Liver (tissue), 3 donors: Measurements from ENCODE around the gene WFDC2.

Source experiments
- JUND ChIP-seq, 2 donors: IDR thresholded peaks; 2 replicates each; pipeline ENCODE4 v1.6.1; 2016; ENCODE audit warnings: antibody characterized with exemption in 2 of 2
- RAD21 ChIP-seq, 2 donors: IDR thresholded peaks; 2 replicates each; pipeline ENCODE4 v1.6.1; 2016; ENCODE audit warnings: antibody characterized with exemption in 2 of 2, mild to moderate bottlenecking in 2 of 2
- SP1 ChIP-seq: IDR thresholded peaks from 2 replicates; pipeline ENCODE4 v1.6.1; 2018; ENCODE audit warnings: antibody characterized with exemption, mild to moderate bottlenecking
- TF ChIP-seq, protein P1 (sequence below): fragments of 150-350 bp; IDR thresholded peaks from 2 replicates; pipeline ENCODE4 v1.5.1; 2017; ENCODE audit warnings: improper control_type of control experiment, low read depth, low read length; ENCODE audit not compliant: missing input control
- TF ChIP-seq, protein P2 (sequence below): IDR thresholded peaks from 2 replicates; pipeline ENCODE4 v1.6.1; 2016; ENCODE audit warnings: antibody characterized with exemption
- TF ChIP-seq, protein P3 (sequence below): IDR thresholded peaks from 2 replicates; pipeline ENCODE4 v1.6.1; 2016; ENCODE audit warnings: antibody characterized with exemption
- donor health status: healthy.
- donor health status: healthy.

DNA sequence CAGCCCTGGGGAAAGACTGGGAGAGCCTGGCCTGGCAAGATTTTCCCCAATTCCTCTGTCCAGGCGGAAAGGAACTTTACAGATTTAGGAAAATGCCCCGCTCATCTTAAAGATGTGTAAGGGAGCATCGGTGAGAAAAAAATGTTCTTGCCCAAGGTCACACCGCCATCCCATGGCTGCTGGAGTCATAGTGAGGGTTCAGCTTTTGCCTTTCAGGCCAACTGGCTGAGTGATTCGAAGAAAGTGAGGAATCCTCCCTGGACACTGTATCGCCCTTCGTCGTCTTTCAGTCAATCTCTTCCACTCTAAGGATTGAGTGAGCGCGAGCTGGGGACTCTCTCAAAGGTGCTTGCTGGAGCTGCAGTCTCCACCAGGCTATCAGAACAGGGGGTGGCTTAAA, 1.4 kb downstream of the WFDC2 start:
- TF ChIP-seq, protein P1, sequence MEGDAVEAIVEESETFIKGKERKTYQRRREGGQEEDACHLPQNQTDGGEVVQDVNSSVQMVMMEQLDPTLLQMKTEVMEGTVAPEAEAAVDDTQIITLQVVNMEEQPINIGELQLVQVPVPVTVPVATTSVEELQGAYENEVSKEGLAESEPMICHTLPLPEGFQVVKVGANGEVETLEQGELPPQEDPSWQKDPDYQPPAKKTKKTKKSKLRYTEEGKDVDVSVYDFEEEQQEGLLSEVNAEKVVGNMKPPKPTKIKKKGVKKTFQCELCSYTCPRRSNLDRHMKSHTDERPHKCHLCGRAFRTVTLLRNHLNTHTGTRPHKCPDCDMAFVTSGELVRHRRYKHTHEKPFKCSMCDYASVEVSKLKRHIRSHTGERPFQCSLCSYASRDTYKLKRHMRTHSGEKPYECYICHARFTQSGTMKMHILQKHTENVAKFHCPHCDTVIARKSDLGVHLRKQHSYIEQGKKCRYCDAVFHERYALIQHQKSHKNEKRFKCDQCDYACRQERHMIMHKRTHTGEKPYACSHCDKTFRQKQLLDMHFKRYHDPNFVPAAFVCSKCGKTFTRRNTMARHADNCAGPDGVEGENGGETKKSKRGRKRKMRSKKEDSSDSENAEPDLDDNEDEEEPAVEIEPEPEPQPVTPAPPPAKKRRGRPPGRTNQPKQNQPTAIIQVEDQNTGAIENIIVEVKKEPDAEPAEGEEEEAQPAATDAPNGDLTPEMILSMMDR: no peak
- TF ChIP-seq, protein P2, sequence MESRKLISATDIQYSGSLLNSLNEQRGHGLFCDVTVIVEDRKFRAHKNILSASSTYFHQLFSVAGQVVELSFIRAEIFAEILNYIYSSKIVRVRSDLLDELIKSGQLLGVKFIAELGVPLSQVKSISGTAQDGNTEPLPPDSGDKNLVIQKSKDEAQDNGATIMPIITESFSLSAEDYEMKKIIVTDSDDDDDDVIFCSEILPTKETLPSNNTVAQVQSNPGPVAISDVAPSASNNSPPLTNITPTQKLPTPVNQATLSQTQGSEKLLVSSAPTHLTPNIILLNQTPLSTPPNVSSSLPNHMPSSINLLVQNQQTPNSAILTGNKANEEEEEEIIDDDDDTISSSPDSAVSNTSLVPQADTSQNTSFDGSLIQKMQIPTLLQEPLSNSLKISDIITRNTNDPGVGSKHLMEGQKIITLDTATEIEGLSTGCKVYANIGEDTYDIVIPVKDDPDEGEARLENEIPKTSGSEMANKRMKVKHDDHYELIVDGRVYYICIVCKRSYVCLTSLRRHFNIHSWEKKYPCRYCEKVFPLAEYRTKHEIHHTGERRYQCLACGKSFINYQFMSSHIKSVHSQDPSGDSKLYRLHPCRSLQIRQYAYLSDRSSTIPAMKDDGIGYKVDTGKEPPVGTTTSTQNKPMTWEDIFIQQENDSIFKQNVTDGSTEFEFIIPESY: no peak
- TF ChIP-seq SP1 (no peak), RAD21 (IDR thresholded peaks at IDR 0.05) (no peak), JUND (IDR thresholded peaks at IDR 0.05) (no peak)
- TF ChIP-seq, protein P3, sequence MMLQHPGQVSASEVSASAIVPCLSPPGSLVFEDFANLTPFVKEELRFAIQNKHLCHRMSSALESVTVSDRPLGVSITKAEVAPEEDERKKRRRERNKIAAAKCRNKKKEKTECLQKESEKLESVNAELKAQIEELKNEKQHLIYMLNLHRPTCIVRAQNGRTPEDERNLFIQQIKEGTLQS: no peak
